WTC11 (cell line): ENCODE data around the gene YBX2. TPM values are rescaled to one million over a fixed set of nuclear protein-coding genes. Genes with fewer than 3 reads are reported as not detected.

Experiments used
- ATAC-seq: fragments of 200-7000 bp; cut with Tn5 transposase; 2 replicates; pipeline ENCODE4 v1.10.0; 2021; ENCODE audit warnings: mild to moderate bottlenecking, moderate library complexity
- CTCF ChIA-PET: fragments of 300-600 bp; sonication (Branson Sonifier 250); formaldehyde crosslinking; loops from one replicate; lab custom pipeline; 2021; ENCODE audit warnings: antibody characterized with exemption; lab: Charles Lee
- POLR2A ChIA-PET: fragments of 350-600 bp; sonication (Branson Sonifier 250); formaldehyde crosslinking; loops from one replicate; lab custom pipeline; 2021; ENCODE audit warnings: antibody characterized with exemption; lab: Charles Lee
- DNase-seq: peaks from one replicate; pipeline ENCODE4 v3.0.0; 2021; ENCODE audit warnings: low spot score
- H3K27ac Mint-ChIP-seq: 2 replicates; pipeline ENCODE4 v1.8.0; 2021; ENCODE audit warnings: mixed read lengths
- H3K27me3 Mint-ChIP-seq: 2 replicates; pipeline ENCODE4 v1.8.0; 2021; ENCODE audit warnings: low read depth, mild to moderate bottlenecking, moderate library complexity, mixed read lengths
- H3K36me3 Mint-ChIP-seq: 2 replicates; pipeline ENCODE4 v1.8.0; 2021; ENCODE audit warnings: mixed read lengths
- H3K4me1 Mint-ChIP-seq: 2 replicates; pipeline ENCODE4 v1.8.0; 2022; ENCODE audit warnings: mixed read lengths
- H3K4me3 Mint-ChIP-seq: 2 replicates; pipeline ENCODE4 v1.8.0; 2021; ENCODE audit warnings: mild to moderate bottlenecking, moderate library complexity, mixed read lengths
- H3K9me3 Mint-ChIP-seq: 2 replicates; pipeline ENCODE4 v1.8.0; 2021; ENCODE audit warnings: mixed read lengths
- ELF4 ChIP-seq: sonication (generic); formaldehyde crosslinking; IDR thresholded peaks from 2 replicates; pipeline ENCODE4 v1.8.1; 2022; ENCODE audit warnings: low read depth, mild to moderate bottlenecking, moderate library complexity, missing genetic modification reagents
- EMX1 ChIP-seq: fragments of 250-450 bp; sonication (Bioruptor Pico); IDR thresholded peaks from 2 replicates; pipeline ENCODE4 v1.8.0; 2021; ENCODE audit warnings: mild to moderate bottlenecking
- ESRRA ChIP-seq: sonication (generic); formaldehyde crosslinking; IDR thresholded peaks from 2 replicates; pipeline ENCODE4 v1.8.1; 2022; ENCODE audit warnings: mild to moderate bottlenecking, missing genetic modification reagents, borderline replicate concordance
- JAZF1 ChIP-seq: fragments of 250-450 bp; sonication (Bioruptor Pico); IDR thresholded peaks from 2 replicates; pipeline ENCODE4 v1.9.0; 2021; ENCODE audit warnings: moderate library complexity, mild to moderate bottlenecking, inconsistent platforms
- MAX ChIP-seq: sonication (generic); formaldehyde crosslinking; IDR thresholded peaks from 2 replicates; pipeline ENCODE4 v1.8.0; 2022; ENCODE audit warnings: mild to moderate bottlenecking, missing genetic modification reagents
- MLX ChIP-seq: sonication (generic); formaldehyde crosslinking; IDR thresholded peaks from 2 replicates; pipeline ENCODE4 v1.8.1; 2023; ENCODE audit warnings: mild to moderate bottlenecking, missing genetic modification reagents, moderate library complexity
- NFATC4 ChIP-seq: fragments of 250-450 bp; sonication (Bioruptor Pico); IDR thresholded peaks from 2 replicates; pipeline ENCODE4 v1.9.0; 2021; ENCODE audit warnings: mild to moderate bottlenecking
- NFYB ChIP-seq: sonication (generic); formaldehyde crosslinking; conservative IDR thresholded peaks from 2 replicates; pipeline ENCODE4 v1.8.0; 2022; ENCODE audit warnings: low read depth, missing genetic modification reagents
- RELA ChIP-seq: sonication (generic); formaldehyde crosslinking; IDR thresholded peaks from 2 replicates; pipeline ENCODE4 v1.8.1; 2022; ENCODE audit warnings: missing genetic modification reagents, mild to moderate bottlenecking, borderline replicate concordance
- SOX15 ChIP-seq: fragments of 250-450 bp; sonication (Bioruptor Pico); IDR thresholded peaks from 2 replicates; pipeline ENCODE4 v1.9.0; 2021; ENCODE audit warnings: mild to moderate bottlenecking
- STAT6 ChIP-seq: sonication (generic); formaldehyde crosslinking; conservative IDR thresholded peaks from 2 replicates; pipeline ENCODE4 v1.8.1; 2023; ENCODE audit warnings: mild to moderate bottlenecking, low read depth, missing genetic modification reagents, moderate library complexity
- TCF7 ChIP-seq: sonication (generic); formaldehyde crosslinking; IDR thresholded peaks from 2 replicates; pipeline ENCODE4 v1.8.0; 2022; ENCODE audit warnings: mild to moderate bottlenecking, low read depth, missing genetic modification reagents, moderate library complexity
- TEAD4 ChIP-seq: sonication (generic); formaldehyde crosslinking; IDR thresholded peaks from 2 replicates; pipeline ENCODE4 v1.8.0; 2022; ENCODE audit warnings: mild to moderate bottlenecking, missing genetic modification reagents
- TP53 ChIP-seq: sonication (generic); formaldehyde crosslinking; IDR thresholded peaks from 2 replicates; pipeline ENCODE4 v1.8.1; 2023; ENCODE audit warnings: mild to moderate bottlenecking, missing genetic modification reagents
- ZMAT4 ChIP-seq: fragments of 250-450 bp; sonication (Bioruptor Pico); IDR thresholded peaks from 2 replicates; pipeline ENCODE4 v1.9.0; 2021; ENCODE audit warnings: mild to moderate bottlenecking
- ZNF138 ChIP-seq: sonication (generic); formaldehyde crosslinking; conservative IDR thresholded peaks from 2 replicates; pipeline ENCODE4 v1.8.1; 2022; ENCODE audit warnings: mild to moderate bottlenecking, moderate library complexity, missing genetic modification reagents
- ZNF219 ChIP-seq: sonication (generic); formaldehyde crosslinking; IDR thresholded peaks from 2 replicates; pipeline ENCODE4 v1.8.0; 2023; ENCODE audit warnings: missing genetic modification reagents, mild to moderate bottlenecking, borderline replicate concordance
- ZNF423 ChIP-seq: fragments of 250-450 bp; sonication (Bioruptor Pico); IDR thresholded peaks from 2 replicates; pipeline ENCODE4 v2.1.2; 2022; ENCODE audit warnings: mild to moderate bottlenecking, moderate library complexity
- total RNA-seq: library from RNA; stranded (reverse); gene quantifications from 3 replicates; pipeline ENCODE4 v1.2.3, GENCODE V29; 2021
- TF ChIP-seq, protein P1 (sequence below): sonication (generic); formaldehyde crosslinking; IDR thresholded peaks from 2 replicates; pipeline ENCODE4 v1.8.1; 2023; ENCODE audit warnings: mild to moderate bottlenecking, missing genetic modification reagents
- TF ChIP-seq, protein P2 (sequence below): sonication (generic); formaldehyde crosslinking; IDR thresholded peaks from 2 replicates; pipeline ENCODE4 v1.8.1; 2023; ENCODE audit warnings: mild to moderate bottlenecking, missing genetic modification reagents, moderate library complexity

The YBX2 gene
- total RNA-seq, 1 experiment from 2014 or later = 26.8 TPM

- TF ChIP-seq, protein P1, sequence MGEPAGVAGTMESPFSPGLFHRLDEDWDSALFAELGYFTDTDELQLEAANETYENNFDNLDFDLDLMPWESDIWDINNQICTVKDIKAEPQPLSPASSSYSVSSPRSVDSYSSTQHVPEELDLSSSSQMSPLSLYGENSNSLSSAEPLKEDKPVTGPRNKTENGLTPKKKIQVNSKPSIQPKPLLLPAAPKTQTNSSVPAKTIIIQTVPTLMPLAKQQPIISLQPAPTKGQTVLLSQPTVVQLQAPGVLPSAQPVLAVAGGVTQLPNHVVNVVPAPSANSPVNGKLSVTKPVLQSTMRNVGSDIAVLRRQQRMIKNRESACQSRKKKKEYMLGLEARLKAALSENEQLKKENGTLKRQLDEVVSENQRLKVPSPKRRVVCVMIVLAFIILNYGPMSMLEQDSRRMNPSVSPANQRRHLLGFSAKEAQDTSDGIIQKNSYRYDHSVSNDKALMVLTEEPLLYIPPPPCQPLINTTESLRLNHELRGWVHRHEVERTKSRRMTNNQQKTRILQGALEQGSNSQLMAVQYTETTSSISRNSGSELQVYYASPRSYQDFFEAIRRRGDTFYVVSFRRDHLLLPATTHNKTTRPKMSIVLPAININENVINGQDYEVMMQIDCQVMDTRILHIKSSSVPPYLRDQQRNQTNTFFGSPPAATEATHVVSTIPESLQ = no peak
- TF ChIP-seq TCF7 (CRISPR knock-in tag) = no peak
These were observed 8.8 kb downstream of the YBX2 start (continued) for GRCh38 chr17:7285679-7286078.

DNA sequence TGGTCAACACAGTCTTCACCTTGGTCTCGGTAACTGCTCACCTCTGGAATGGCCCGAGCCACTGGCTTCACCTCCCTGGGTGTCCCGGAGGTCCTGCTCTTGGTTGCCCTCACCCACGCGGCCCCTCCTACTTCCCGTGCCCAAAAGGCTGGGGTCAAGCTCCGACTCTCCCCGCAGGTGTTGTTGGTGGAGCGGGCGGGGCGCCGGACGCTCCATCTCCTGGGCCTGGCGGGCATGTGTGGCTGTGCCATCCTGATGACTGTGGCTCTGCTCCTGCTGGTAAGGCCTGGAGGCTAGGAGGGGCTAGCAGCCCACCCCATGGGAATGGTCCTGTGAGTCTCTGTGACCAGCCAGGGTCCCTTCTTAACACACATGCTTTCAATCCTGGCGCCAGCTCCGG is 9.5 kb downstream of the YBX2 start:
- ChIA-PET CTCF (interaction anchor here (0.8 to 7.0 kb wide), 3 partner anchors 12 to 96 kb away, joined by 3 to 119 read pairs (median 4); partner anchors contain the start of genes NEURL4 and TNK1), POLR2A (interaction anchor here (0.9 kb wide), 1 partner anchor 12 kb away, joined by 3 read pairs; no protein-coding TSS in a partner anchor)
- Mint-ChIP-seq H3K27me3 (peaks cover 21% of the 10 kb centered on the region), H3K36me3 (no peaks in the 10 kb centered on the region; the same call in 1 of the 2 replicates), H3K4me1 (peaks cover 21% of the 10 kb centered on the region), H3K27ac (no peak overlapping the region), H3K9me3 (no peaks in the 10 kb centered on the region), H3K4me3 (no peak overlapping the region)
- DNase-seq (no peak), ATAC-seq (no peak)
- TF ChIP-seq NFATC4 (CRISPR knock-in tag) (no peak), STAT6 (no peak), ELF4 (CRISPR knock-in tag) (no peak), JAZF1 (CRISPR knock-in tag) (no peak), TEAD4 (CRISPR knock-in tag) (no peak), ZNF219 (no peak), ZMAT4 (no peak), ESRRA (CRISPR knock-in tag) (no peak), EMX1 (no peak), ZNF138 (CRISPR knock-in tag) (no peak), ZNF423 (CRISPR knock-in tag) (no peak), NFYB (CRISPR knock-in tag) (no peak), MAX (CRISPR knock-in tag) (no peak), TP53 (CRISPR knock-in tag) (no peak), MLX (CRISPR knock-in tag) (no peak), SOX15 (no peak), TCF7 (CRISPR knock-in tag) (no peak), RELA (CRISPR knock-in tag) (no peak)
- TF ChIP-seq, protein P1 = no peak
- TF ChIP-seq, protein P2, sequence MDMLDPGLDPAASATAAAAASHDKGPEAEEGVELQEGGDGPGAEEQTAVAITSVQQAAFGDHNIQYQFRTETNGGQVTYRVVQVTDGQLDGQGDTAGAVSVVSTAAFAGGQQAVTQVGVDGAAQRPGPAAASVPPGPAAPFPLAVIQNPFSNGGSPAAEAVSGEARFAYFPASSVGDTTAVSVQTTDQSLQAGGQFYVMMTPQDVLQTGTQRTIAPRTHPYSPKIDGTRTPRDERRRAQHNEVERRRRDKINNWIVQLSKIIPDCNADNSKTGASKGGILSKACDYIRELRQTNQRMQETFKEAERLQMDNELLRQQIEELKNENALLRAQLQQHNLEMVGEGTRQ (CRISPR knock-in tag) = no peak
